MM.1S (cell line): Measurements from ENCODE around the gene ADARB1.

Source experiments
- EZH2 ChIP-seq: fragments of 300-600 bp; sonication (generic); optimal IDR thresholded peaks from 2 replicates; pipeline ENCODE3; 2017; ENCODE audit warnings: low read depth, mild to moderate bottlenecking, antibody characterized with exemption, low read length, mixed read lengths
- EZH2phosphoT487 ChIP-seq: fragments of 300-600 bp; sonication (generic); IDR thresholded peaks from 2 replicates; pipeline ENCODE4 v1.6.1; 2018; ENCODE audit warnings: antibody characterized with exemption, low read length
- TF ChIP-seq, protein P1 (sequence below): fragments of 300-600 bp; sonication (generic); IDR thresholded peaks from 2 replicates; pipeline ENCODE4 v1.5.1; 2016; ENCODE audit warnings: antibody characterized with exemption, low read length, mixed read lengths

DNA sequence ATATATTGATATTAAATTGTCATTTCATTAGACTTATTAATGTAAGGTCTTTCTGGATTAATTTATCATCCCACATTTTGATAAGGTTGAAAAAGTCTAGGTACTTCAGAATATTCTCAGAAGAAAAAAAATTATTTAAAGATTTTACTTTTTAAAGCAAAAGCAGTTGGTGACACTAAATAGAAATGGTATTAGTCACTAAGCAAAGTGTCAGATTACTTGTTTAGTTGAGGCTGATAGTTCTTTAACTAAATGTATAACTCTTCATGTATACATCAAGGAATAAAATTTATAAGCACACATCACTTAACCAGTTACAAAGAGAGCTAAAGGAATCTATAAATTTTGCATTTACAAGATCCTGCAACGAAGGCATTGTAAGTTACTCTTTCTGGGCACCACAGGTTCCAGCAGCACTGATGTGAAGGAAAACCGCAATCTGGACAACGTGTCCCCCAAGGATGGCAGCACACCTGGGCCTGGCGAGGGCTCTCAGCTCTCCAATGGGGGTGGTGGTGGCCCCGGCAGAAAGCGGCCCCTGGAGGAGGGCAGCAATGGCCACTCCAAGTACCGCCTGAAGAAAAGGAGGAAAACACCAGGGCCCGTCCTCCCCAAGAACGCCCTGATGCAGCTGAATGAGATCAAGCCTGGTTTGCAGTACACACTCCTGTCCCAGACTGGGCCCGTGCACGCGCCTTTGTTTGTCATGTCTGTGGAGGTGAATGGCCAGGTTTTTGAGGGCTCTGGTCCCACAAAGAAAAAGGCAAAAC lies 101.1 kb downstream of the ADARB1 start:
- TF ChIP-seq, protein P1, sequence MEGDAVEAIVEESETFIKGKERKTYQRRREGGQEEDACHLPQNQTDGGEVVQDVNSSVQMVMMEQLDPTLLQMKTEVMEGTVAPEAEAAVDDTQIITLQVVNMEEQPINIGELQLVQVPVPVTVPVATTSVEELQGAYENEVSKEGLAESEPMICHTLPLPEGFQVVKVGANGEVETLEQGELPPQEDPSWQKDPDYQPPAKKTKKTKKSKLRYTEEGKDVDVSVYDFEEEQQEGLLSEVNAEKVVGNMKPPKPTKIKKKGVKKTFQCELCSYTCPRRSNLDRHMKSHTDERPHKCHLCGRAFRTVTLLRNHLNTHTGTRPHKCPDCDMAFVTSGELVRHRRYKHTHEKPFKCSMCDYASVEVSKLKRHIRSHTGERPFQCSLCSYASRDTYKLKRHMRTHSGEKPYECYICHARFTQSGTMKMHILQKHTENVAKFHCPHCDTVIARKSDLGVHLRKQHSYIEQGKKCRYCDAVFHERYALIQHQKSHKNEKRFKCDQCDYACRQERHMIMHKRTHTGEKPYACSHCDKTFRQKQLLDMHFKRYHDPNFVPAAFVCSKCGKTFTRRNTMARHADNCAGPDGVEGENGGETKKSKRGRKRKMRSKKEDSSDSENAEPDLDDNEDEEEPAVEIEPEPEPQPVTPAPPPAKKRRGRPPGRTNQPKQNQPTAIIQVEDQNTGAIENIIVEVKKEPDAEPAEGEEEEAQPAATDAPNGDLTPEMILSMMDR = no peak
- TF ChIP-seq EZH2 = no peak
- TF ChIP-seq EZH2phosphoT487 = no peak
